HG03520 (cell line): Measurements from ENCODE around the gene DUSP3.

Experiments
- ATAC-seq: cut with Tn5 transposase; IDR thresholded peaks from one replicate; pipeline ENCODE4 v1.9.1; 2021; ENCODE audit warnings: mild to moderate bottlenecking, moderate library complexity; ENCODE audit not compliant: unreplicated experiment

DUSP3 gene

GRCh38 chr17:43778337-43779144, at the start of gene DUSP3:
Gene DUSP3 (minus strand): TSS chr17:43778977. CDS start chr17:43778924, 53 bp downstream.
- ATAC-seq = peak; percentile 86

GRCh38 chr17:43827596-43827995, 48.8 kb upstream of the DUSP3 start:
- no peak for ATAC-seq

- ATAC-seq = no peak
Measured at GRCh38 chr17:43826206-43826605, 47.4 kb upstream of the DUSP3 start.

GRCh38 chr17:43825567-43825966, 46.8 kb upstream of the DUSP3 start:
- ATAC-seq = no peak

GRCh38 chr17:43823350-43824084, 44.7 kb upstream of the DUSP3 start:
- ATAC-seq = no peak

- no peak for ATAC-seq
Measured at GRCh38 chr17:43822570-43823190, 43.9 kb upstream of the DUSP3 start.

GRCh38 chr17:43820759-43821158, 42.0 kb upstream of the DUSP3 start:
- no peak for ATAC-seq

- ATAC-seq = no peak
Measured at GRCh38 chr17:43818966-43819365, 40.2 kb upstream of the DUSP3 start.

- ATAC-seq = no peak
Measured at GRCh38 chr17:43817826-43818225, 39.0 kb upstream of the DUSP3 start.

- ATAC-seq = no peak
Measured at GRCh38 chr17:43816336-43817320, 37.9 kb upstream of the DUSP3 start.

GRCh38 chr17:43814714-43815113, 35.9 kb upstream of the DUSP3 start:
- ATAC-seq = no peak

- ATAC-seq = no peak
Measured at GRCh38 chr17:43814026-43814425, 35.2 kb upstream of the DUSP3 start.

- no peak for ATAC-seq
Measured at GRCh38 chr17:43813386-43813785, 34.6 kb upstream of the DUSP3 start.

- no peak for ATAC-seq
Measured at GRCh38 chr17:43812396-43813265, 33.9 kb upstream of the DUSP3 start.

GRCh38 chr17:43810823-43811222, 32.0 kb upstream of the DUSP3 start:
- ATAC-seq = no peak

- ATAC-seq = no peak
Measured at GRCh38 chr17:43810226-43810715, 31.5 kb upstream of the DUSP3 start.

GRCh38 chr17:43809121-43809520, 30.3 kb upstream of the DUSP3 start:
- ATAC-seq = no peak

GRCh38 chr17:43808076-43808475, 29.3 kb upstream of the DUSP3 start:
- ATAC-seq = no peak

GRCh38 chr17:43805117-43805516, 26.3 kb upstream of the DUSP3 start:
- no peak for ATAC-seq
